ENCODE data around the gene HOXD13.

HOXD13 gene

DNA sequence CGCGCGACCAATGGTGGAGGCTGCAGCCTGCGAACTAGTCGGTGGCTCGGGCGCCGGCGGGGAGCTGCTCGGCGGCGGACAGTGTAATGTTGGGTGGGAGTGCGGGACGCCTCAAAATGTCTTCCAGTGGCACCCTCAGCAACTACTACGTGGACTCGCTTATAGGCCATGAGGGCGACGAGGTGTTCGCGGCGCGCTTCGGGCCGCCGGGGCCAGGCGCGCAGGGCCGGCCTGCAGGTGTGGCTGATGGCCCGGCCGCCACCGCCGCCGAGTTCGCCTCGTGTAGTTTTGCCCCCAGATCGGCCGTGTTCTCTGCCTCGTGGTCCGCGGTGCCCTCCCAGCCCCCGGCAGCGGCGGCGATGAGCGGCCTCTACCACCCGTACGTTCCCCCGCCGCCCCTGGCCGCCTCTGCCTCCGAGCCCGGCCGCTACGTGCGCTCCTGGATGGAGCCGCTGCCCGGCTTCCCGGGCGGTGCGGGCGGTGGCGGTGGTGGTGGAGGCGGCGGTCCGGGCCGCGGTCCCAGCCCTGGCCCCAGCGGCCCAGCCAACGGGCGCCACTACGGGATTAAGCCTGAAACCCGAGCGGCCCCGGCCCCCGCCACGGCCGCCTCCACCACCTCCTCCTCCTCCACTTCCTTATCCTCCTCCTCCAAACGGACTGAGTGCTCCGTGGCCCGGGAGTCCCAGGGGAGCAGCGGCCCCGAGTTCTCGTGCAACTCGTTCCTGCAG is 30.3 kb downstream of the HOXD13 start, which contains the start of gene HOXD9:
HOXD9 (plus strand) TSS at position 37 of the 728 bp plus-strand sequence; CDS start at position 87, 50 bp downstream.
- DNase-seq: no peak

DNA sequence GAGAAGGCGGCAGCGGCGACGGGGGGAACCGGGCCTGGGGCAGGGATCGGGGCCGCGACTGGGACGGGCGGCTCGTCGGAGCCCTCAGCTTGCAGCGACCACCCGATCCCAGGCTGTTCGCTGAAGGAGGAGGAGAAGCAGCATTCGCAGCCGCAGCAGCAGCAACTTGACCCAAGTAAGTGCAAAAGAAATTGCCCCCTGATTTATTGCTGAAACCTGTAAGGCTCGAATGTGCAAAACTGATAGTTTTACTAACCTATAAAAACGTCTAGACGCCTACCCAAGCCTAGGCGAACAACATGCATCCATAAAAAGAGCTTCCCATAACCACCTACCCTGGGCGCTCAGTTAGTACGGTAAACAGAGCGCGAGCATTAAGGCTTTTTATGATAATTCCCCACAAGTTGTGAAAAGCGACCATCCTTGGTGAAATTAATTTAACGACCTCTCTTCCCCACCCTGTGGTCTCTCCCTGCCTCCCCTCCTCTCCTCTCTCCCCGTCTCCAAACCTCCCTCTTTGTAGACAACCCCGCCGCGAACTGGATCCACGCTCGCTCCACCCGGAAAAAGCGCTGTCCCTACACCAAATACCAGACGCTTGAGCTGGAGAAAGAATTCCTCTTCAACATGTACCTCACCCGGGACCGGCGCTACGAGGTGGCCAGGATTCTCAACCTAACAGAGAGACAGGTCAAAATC is 31.0 kb downstream of the HOXD13 start:
- no peak for DNase-seq

DNA sequence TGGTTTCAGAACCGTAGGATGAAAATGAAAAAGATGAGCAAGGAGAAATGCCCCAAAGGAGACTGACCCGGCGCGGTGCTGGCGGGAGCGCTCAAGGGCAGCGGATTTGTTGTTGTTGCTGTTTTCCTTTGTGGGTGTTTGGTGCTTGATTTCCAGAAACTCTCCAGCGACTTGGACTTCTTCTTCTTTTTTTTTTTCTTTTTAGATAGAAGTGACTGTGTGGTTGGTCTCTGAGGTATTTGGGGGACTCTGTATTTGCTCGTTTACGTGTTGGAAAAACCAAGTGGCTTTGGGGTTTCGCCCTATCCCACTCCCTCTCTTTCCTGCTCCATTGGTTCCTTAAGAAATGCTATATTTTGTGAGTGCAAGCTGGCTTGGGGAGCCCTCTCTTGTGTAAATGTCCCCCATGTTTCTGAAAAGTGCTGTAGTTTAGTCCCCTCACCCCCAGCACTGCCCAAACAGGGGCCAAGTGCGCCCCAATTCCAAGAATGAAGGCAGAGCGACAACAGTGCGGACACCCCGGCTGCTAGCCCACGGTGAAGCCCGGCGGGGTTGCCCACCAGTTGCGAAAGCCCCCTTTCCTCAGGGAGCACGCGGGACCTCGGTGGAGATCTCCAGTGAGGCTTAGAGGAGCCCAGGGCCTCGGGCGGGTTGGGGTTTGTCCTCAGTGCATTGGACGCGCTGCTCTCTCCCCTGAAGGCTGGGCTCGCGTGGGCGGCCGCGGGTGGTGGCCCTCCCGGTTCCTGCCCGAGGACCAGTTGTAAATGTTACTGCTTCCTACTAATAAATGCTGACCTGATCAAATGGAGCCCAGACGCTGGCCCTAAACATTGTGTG is 31.8 kb downstream of the HOXD13 start:
- no peak for DNase-seq

DNA sequence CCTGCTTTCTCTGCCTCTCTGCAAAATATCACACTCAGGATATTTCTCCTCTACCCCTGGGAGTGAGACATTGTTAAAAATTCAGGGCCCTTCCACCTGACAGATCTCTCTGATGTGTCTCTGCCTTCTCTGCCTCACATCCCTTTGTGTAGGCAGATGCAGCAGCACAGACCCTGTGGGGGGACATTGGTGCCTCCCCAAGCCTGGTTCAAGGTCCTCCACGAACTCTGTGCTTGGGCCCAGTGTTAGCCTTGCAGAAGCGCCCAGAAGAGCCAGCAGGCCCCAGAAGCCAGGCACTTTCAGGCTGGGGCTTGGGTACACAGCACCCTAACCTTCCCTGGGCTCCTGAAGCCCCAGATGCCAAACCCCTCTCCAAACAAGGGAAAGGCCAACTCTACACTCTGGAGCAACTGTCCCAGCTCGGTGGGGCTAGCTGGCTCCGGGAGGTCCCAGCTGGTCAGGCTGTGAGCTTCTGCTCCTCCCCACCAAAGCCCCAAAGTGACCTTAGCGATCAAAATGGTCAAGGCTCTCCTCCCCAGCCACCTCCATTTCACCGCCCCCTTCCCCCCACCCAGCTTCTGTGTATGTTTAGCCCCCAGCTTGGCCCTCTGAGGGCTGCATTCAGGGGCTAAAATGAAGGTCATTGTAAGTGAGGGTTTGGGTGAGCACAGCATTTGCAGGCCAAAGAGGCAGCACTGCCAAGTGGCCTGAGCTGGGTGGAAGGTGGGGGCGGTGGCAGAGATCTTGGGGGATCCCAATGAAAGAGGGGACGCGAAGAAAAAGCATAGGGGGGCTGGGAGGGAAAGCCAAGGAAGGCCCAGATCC is 32.6 kb downstream of the HOXD13 start:
- DNase-seq: no peak

DNA sequence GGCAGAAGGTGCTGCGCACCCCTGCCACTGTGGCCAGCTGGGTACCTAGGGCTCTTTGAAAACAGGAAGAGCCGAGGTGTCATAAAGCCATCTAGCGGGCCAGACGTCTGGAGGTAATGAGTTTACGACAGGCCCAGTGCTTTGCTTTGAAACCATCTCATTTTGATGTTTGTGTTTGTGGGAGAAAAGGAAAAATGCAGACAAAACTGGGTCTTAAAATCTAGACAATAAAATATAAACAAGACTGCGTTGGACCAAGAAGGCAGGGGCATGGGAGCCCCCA is 33.2 kb downstream of the HOXD13 start:
- no peak for DNase-seq

DNA sequence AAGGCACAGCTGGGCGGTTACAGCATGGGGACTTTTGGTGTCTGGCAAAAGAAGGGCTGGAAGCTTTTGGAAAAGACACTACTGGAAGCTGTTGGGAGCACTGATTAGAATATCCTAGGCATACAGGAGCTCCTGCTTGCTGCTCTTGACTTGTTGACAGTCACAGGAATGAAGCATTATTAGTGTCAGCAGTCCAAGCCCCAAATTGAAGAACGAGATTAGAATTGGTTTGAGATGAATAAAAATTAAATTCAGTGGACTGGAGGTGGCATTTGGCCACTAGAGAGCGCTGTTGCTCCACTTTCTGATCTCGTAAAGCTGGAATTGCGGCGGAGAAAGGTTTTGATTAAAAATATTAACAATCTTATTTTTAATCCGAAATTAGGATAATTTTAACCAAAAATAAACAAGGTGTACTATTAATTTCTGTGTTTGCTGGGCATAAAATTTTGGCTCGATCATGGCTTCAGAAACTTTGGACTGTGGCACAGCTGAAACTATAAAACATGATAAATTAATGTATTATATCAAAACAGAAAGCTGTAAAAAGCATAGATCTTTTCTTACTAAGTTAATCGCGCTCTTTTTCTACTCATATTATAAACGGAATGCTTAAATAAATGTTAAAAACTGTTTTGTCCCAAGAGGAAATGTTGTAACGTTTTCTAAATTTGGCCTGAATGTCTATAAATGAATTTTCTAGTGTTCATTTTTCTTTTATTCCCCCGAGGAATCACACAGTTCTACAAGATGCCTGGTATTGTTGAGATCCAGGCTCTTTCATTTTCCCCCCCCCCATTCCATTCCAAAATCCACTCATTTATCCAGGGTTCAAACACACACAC is 34.6 kb downstream of the HOXD13 start:
- peak; percentile 9 for DNase-seq

DNA sequence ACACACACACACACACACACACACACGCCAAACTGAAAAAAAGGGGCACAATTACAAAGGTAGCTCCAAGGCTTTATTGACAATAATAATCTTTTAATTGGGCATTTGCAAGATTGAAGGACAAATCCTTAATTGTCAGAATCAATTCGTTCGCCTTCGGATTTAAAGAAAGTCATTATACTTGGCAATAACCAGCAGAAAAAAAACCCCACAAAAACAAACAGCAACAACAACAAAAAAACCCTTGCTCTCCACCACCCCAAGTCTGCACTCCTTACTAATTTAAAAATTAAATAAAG is 35.2 kb downstream of the HOXD13 start:
- no peak for DNase-seq

DNA sequence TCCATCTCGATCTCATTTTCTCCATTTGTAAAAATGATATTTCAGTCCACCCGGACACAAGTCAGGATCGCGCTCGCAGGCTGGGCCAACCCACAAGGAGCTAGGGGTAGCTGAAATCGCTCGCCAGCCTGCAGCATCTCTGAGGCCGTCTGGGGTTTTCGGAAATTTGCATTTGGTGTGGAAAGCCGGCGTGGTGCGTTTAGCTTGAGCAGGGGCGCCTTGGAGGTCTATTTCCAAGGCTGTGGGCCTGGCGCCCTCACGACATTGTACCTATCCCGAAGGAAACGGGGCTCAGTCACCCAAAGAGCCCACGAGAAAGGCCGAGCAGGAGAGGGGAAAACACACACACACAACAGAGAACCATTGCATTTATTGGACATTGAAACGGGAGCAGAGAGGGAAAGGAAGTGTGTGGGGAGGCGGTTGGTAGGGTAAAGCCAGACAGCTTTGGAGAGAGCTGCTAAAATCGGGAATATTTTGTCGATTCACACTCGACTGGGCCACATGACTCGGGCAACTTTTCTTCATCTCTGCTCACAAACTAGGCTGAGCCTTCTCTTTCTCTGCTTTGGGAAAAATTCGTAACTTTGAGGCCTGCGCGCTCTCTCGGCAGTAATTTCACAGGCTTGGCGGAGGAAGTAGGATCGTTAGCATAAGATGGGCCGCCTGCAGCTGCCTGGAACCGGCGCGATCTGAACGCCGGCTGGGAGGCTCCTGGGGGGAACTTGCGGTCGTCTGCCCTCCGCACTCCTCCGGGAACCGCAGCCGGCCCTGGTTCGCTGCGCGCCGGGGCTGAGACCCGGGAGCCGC is 35.9 kb downstream of the HOXD13 start:
- no peak for DNase-seq

DNA sequence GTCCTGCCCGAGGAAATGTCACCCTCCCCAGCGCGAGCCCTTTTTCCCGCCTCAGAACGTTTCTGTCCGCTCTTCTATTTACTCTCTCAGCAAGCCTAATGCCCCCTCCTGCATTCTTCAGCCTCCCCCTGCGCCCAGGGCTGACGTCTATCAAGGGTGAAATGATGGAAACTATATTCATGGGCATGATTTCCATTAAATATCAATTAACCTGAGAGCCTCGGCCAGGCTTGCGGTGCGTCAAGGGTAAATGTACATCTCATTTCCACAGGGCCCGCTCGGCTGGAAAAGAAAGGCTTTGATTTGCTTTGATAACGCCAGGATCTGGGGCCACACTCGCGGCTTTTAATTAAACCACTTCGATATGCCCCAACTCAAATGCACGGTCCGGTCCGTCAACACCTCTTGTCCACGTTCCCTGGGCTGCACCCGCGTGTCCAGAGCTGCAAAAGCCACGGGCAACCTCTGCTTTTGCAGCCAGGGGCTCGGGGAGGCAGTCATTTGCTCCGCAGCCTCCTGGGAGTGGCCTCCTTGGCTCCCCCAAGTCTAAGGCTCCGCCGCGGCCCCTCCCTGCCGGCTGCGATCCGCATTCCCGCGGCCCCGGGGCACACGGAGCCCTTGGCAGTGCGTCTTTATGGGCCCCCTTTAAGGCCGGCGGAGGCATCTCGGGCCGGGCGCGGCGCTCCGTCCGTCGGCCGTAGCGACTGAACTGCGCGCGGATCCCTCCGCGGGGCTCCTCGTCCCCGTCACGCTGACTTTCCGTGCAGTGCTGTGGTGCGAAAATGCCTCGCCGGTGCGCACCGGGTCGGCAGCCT is 36.7 kb downstream of the HOXD13 start, which contains the start of gene HOXD8:
HOXD8 (plus strand) TSS at position 724 of the 815 bp plus-strand sequence. CDS start 662 bp downstream, outside the sequence.
- DNase-seq: no peak

DNA sequence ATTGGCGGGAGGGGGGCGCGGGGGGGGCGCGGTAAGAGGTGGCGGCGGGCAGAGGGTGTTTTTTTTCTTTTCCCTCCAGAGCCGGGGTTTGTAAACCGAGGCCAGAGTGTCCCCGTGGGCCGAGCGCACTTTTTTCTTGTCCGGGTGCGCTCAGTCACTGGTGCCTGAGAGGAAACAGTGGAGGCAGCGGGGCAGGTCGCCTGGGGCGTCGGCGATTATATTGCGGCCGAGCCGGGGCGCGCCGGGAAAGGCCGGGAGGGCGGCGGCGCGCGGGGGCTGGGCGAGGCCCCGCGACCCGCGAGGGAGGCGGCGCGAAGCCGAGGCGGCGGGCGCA is 37.3 kb downstream of the HOXD13 start:
- DNase-seq: no peak

DNA sequence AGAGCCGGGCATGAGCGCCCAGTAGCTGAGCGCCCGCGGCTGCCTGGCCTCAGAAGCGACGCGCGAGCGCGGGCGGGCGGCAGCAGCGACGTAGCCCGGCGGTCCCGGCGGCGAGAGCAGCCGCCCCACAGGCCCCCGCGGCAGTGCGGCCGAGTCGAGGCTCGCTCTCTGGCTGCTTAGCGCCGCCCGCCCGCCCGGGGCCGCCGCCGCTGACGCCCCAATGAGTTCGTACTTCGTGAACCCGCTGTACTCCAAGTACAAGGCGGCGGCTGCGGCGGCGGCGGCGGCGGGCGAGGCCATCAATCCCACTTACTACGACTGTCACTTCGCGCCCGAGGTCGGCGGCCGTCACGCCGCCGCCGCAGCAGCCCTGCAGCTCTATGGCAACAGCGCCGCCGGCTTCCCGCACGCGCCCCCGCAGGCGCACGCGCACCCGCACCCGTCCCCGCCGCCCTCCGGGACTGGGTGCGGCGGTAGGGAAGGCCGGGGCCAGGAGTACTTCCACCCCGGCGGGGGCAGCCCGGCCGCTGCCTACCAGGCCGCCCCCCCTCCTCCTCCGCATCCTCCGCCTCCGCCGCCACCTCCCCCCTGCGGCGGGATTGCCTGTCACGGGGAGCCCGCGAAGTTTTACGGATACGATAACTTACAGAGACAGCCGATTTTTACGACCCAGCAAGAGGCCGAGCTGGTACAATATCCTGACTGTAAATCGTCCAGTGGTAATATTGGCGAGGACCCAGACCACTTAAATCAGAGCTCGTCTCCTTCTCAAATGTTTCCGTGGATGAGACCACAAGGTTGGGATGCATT is 37.8 kb downstream of the HOXD13 start:
- no peak for DNase-seq

DNA sequence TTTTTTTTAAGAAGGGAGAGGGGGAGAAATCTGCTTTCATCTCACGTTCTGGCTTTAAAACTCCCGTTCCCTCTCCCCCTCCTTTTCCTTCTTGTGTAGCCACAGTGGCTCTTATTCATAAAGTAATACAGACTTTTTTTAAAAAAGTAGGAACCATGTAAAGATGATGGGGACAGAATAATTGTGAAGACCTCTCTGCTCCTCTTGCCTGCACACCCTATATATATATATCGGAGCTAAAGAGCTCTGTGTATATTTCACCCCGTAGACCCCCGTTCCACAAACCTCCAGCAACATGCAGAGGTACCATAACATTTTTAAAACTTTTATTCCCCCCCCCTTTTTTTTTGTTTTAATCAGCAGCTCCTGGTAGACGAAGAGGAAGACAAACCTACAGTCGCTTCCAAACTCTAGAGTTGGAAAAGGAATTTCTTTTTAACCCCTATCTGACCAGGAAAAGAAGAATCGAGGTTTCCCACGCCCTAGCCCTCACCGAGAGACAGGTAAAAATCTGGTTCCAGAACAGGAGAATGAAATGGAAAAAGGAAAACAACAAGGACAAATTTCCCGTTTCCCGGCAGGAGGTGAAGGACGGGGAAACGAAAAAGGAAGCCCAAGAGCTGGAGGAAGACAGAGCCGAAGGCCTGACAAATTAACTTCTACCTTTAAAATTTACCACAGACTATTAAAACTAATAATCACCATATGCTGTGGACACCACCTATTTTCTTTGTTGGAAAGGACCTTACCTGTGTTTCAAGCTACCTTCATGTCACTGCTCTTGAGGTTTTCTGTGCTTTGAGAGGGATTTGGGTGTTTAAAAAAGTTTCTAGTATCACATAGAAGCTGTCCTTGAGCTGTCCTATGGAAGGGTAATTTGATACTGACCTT is 38.7 kb downstream of the HOXD13 start:
- DNase-seq: no peak

DNA sequence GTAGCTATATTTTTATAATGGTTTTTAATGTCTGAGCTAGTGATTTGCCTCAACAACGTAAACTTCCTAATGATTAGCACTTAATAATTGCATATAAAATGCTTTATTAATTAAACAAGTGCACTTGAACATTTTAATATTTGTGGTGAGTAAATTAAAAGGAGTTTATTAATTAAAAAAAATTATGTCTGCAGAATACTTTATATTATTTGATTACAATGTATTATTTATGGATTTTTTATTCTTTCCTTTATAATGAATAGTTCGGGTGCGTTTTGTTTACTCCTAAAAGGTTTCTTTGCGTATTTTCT is 39.3 kb downstream of the HOXD13 start:
- no peak for DNase-seq

DNA sequence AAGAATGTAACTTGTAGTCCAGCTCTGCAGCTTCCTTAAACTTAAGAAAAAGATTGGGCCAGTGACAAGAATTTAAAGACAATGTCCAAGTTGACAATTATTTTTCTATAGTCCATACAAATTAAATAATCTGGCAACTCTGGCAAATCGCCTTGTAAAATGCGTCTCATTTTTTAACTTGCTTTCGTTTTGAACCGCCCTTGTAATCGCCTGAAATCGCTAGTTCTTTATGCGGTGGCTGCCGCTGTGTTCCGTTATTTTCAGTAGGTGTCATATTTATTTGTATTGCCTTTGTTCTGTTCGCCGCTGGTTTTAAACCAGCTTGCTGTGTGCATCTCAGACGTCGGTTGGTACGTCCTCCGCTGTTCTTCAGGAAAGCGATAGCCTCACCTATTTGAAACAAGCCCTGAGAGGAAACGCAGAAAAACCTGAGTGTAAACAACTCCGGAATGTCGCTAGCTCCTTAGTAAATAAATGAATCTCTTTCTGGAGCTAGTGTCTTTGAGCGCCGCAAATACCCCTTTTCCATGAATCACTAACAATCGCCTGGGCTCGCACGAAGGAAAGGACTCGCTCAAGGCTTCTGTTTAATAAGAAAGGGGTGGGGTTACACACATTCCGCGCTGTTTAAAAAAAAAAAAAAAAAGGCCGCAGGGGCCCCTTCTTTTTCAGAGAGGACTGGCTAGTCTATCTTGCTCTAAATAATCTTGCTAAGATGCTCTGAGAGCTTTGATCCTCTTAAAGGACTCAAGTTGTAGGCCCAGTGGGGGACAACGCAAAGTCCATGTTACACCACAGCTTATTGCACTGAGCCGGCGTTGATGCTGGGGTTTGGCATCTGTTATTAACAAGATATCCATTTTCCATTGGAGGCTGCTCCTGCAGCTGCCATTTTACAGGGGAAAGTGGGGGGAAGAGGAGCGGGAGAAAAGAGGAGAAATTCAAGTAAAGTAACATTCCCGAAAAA is 40.0 kb downstream of the HOXD13 start:
- DNase-seq: no peak

DNA sequence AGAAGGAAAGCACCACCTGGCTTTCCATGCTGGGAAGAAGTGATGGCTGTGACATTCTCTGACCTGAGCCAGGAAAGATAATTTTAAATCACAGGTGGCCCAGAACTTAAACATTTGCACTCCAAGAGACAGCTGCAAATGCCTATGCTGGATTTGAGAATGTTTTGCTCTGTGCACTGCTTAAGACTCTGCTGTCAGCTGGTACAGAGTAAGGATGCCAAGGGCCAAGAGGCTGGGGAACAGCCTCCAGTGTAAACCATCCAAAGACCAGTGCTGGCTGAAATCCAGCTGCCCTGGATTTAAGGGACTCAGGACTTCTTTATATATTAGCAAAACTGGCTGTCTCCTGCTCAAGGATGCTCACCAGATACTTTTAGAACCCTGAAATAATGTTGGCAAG is 40.9 kb downstream of the HOXD13 start:
- no peak for DNase-seq

DNA sequence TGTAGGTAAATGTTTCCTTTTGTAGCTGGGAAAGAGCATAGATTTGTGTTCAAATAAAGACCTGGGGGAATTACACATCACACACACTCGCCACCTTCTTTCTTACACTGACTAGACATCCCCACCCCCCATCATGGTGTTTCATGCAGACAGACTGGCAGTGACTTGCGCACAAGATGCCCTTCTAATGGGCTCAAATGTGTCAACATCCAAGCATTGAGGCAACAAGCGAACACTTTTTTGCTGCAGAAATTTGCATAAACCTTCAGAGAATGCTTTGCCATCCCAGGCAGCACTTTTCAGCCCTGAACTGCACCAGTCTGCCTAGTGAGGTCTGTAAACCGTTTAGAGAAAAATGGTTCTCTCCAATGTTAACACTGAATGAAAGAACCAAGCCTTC is 41.5 kb downstream of the HOXD13 start:
- DNase-seq: no peak

DNA sequence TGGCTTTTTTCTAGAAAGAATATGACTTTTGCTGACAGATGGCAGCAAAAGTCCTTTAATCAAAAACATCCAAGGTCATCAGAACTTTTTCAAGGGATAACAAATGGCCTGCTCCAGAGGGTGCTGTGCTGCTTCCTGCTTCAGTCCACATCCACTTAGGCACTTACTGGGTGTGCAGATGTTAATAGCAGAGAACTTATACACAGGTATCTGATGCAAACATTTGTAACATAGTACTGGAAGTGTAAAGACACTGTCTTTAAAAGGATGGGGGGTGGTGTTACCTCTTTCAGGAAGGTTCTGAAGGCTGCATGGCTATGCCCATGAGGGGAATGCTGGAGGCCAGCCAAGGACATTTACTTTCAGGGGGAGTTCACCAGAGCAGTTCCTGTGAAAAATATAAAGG is 42.5 kb downstream of the HOXD13 start:
- no peak for DNase-seq

Data from MV-4-11 (cell line).